Uterus (tissue), 2 donors: ENCODE results near the gene TUSC2.
A peak's percentile ranks its signal among the peaks of the same experiment; 100 is the strongest.

Experiments used
- POLR2A ChIP-seq, 2 donors: fragments of 450-650 bp; IDR thresholded peaks; one replicate each; pipeline ENCODE4 v1.6.1; 2016; ENCODE audit warnings: antibody characterized with exemption in 2 of 2, mild to moderate bottlenecking in 1 of 2, moderate library complexity in 1 of 2
- TF ChIP-seq, protein P1 (sequence below), 4 experiments: fragments of 200-600 bp in 2 of 4; fragments of 450-650 bp in 2 of 4; sonication (generic) in 2 of 4; IDR thresholded peaks; one replicate each; pipeline ENCODE4 v1.5.1; 2016 to 2019; ENCODE audit warnings: antibody characterized with exemption in 4 of 4, mild to moderate bottlenecking in 2 of 4, moderate library complexity in 1 of 4

DNA sequence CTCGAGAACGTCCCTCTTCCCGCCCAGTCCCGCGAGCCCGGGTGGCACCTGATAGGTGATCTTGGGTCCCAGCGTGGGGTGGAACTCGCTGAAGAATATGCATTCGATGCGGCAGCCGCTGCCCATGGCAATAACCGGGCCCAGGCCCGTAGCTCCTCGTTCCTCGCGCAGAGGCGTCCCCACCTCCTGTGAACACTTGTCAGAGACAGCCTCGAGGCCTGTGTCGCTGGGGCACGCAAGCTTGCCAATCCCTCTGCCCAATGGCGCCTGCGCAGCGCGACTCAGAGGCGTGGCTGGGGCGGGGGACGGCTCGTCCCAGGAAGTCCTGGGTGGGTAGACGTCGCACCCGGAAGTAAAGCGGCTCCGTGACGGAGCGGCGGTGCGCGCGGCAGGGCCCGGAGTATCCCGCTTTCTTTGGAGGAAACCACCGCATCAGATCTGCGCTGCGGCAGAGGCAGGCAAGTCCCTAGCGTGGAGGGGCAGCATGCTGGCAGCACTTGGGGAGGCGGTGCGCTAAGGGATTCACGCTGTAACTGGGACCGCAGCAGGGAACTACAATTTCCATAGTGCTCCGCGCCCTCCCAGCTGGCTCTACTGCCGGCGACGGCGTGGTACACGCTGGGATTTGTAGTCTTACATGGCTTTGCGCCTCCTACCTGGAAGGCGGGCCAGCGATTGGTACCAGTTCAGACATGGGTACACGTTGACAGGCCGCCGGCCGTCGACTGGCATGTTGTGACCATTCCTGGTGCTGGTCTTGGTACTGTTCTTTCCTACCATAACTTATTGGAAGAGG lies 22.7 kb upstream of the TUSC2 start, which contains the start of the genes CYB561D2 and NPRL2:
- TF ChIP-seq, protein P1, sequence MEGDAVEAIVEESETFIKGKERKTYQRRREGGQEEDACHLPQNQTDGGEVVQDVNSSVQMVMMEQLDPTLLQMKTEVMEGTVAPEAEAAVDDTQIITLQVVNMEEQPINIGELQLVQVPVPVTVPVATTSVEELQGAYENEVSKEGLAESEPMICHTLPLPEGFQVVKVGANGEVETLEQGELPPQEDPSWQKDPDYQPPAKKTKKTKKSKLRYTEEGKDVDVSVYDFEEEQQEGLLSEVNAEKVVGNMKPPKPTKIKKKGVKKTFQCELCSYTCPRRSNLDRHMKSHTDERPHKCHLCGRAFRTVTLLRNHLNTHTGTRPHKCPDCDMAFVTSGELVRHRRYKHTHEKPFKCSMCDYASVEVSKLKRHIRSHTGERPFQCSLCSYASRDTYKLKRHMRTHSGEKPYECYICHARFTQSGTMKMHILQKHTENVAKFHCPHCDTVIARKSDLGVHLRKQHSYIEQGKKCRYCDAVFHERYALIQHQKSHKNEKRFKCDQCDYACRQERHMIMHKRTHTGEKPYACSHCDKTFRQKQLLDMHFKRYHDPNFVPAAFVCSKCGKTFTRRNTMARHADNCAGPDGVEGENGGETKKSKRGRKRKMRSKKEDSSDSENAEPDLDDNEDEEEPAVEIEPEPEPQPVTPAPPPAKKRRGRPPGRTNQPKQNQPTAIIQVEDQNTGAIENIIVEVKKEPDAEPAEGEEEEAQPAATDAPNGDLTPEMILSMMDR (IDR thresholded peaks at IDR 0.05): peak in 1 of 4 experiments; percentile 18
- peak; percentile 71 to 72 for TF ChIP-seq POLR2A (IDR thresholded peaks at IDR 0.05)
